Medulla oblongata (tissue), 1 donor: ENCODE results near the gene PITPNM1.
A peak's percentile ranks its signal among the peaks of the same experiment; 100 is the strongest.
"Not testable (repeated sequence)": the region's sequence is repeated elsewhere in the genome, so short reads cannot be mapped to it uniquely, and the experiment has no call there.

ENCODE experiments used
- DNase-seq: peaks from one replicate; pipeline ENCODE4 v3.0.0-alpha.2; 2015; ENCODE audit errors: extremely low spot score

Gene PITPNM1

GRCh38 chr11:67523556-67524479, 18.7 kb upstream of the PITPNM1 start:
- no peak for DNase-seq

GRCh38 chr11:67522844-67523555, 17.8 kb upstream of the PITPNM1 start, which contains the start of gene CABP2:
Gene CABP2, minus strand, starts transcription at chr11:67523446. Its CDS starts 120 bp downstream, at chr11:67523326.
- no peak for DNase-seq

- no peak for DNase-seq
Observed at GRCh38 chr11:67522338-67522737, 17.2 kb upstream of the PITPNM1 start.

GRCh38 chr11:67521924-67522323, 16.8 kb upstream of the PITPNM1 start:
- no peak for DNase-seq

- DNase-seq = no peak
Observed at GRCh38 chr11:67520856-67521824, 16.0 kb upstream of the PITPNM1 start.

GRCh38 chr11:67519726-67520125, 14.6 kb upstream of the PITPNM1 start:
- DNase-seq = no peak

- no peak for DNase-seq
Observed at GRCh38 chr11:67517784-67518552, 12.8 kb upstream of the PITPNM1 start.

- no peak for DNase-seq
Observed at GRCh38 chr11:67516806-67517205, 11.6 kb upstream of the PITPNM1 start.

GRCh38 chr11:67514116-67514515, 9.0 kb upstream of the PITPNM1 start:
- DNase-seq = no peak

GRCh38 chr11:67511558-67511957, 6.4 kb upstream of the PITPNM1 start:
- not testable (repeated sequence) for DNase-seq

GRCh38 chr11:67510023-67510345, 4.8 kb upstream of the PITPNM1 start:
- no peak for DNase-seq

- peak; percentile 97 for DNase-seq
Observed at GRCh38 chr11:67508486-67509121, 3.4 kb upstream of the PITPNM1 start.

- peak; percentile 99 for DNase-seq
Observed at GRCh38 chr11:67507864-67508485, 2.8 kb upstream of the PITPNM1 start, which contains the start of gene CDK2AP2. Gene CDK2AP2, minus strand, starts transcription at chr11:67508162. Its CDS starts 80 bp downstream, at chr11:67508082.

GRCh38 chr11:67507242-67507863, 2.2 kb upstream of the PITPNM1 start:
- peak; percentile 41 for DNase-seq

GRCh38 chr11:67506426-67507051, 1.4 kb upstream of the PITPNM1 start:
- DNase-seq = peak; percentile 4

GRCh38 chr11:67505605-67506396, 638 bp upstream of the PITPNM1 start:
- peak; percentile 92 for DNase-seq

- no peak for DNase-seq
Observed at GRCh38 chr11:67504005-67504949, 886 bp downstream of the PITPNM1 start.
